ENCODE measurements around the gene C6orf136. TPM values are rescaled to one million over a fixed set of nuclear protein-coding genes. Genes with fewer than 3 reads are reported as not detected.

The C6orf136 gene
- total RNA-seq, 1 experiment from 2014 or later: 30.8 TPM

GRCh38 chr6:30651143-30651542, 4.2 kb downstream of the C6orf136 start:
- DNase-seq (ENCODE audit: low read depth, low spot score): no peak
- H3K9me3 ChIP-seq (ENCODE audit: control insufficient read depth, insufficient read depth, low read depth, low read length): no peaks in the 10 kb centered on the region
- no peak for ATAC-seq
- in situ Hi-C loops (cut with HindIII; ENCODE audit: low pct_unique_long_range_greater_than_20kb, low sequenced_read_pairs) (no loop called here), intact Hi-C loops (cut with micrococcal nuclease; ENCODE audit: unreplicated experiment) (no loop called here)
- CTCF ChIA-PET: no interaction called here
- TF ChIP-seq SIN3A (IDR thresholded peaks at IDR 0.05; ENCODE audit: borderline replicate concordance, insufficient read depth, low read depth, low read length): no peak
- TF ChIP-seq TCF7L2 (IDR thresholded peaks at IDR 0.05; ENCODE audit: low read depth, low read length): no peak
- TF ChIP-seq REST (IDR thresholded peaks at IDR 0.05; ENCODE audit: insufficient read depth in 1 of 2, low read depth in 2 of 2, low read length in 1 of 2): no peak
- no peak for TF ChIP-seq POLR2AphosphoS5 (IDR thresholded peaks at IDR 0.05; ENCODE audit: low read depth, low read length)
- TF ChIP-seq CTCF (IDR thresholded peaks at IDR 0.05): no peak
- no peak overlapping the region for H3K4me3 ChIP-seq (ENCODE audit: low read depth in 2 of 2, low read length in 2 of 2)
- peaks cover 11% of the 10 kb centered on the region for H3K4me1 ChIP-seq (ENCODE audit: control insufficient read depth, insufficient read depth, low read length)
- POLR2A ChIA-PET: no interaction called here
- TSS peak; percentile 54 for BruUV-seq (replicated peaks)
- no peak overlapping the region for H3K27ac ChIP-seq (ENCODE audit: low read length)
- H3K27me3 ChIP-seq (ENCODE audit: control insufficient read depth, insufficient read depth, low read length): no peaks in the 10 kb centered on the region
- peaks cover 3% of the 10 kb centered on the region; the same call in 1 of the 2 replicates for H3K36me3 ChIP-seq (ENCODE audit: control insufficient read depth, insufficient read depth, low read length)

- no peak for ATAC-seq
- intact Hi-C loops (cut with micrococcal nuclease; ENCODE audit: unreplicated experiment): no loop called here
- in situ Hi-C loops (cut with HindIII; ENCODE audit: low pct_unique_long_range_greater_than_20kb, low sequenced_read_pairs): no loop called here
- Histone ChIP-seq H3K9me3 (ENCODE audit: control insufficient read depth, insufficient read depth, low read depth, low read length) (no peaks in the 10 kb centered on the region), H3K4me3 (ENCODE audit: low read depth in 2 of 2, low read length in 2 of 2) (no peak overlapping the region), H3K27ac (ENCODE audit: low read length) (no peak overlapping the region), H3K27me3 (ENCODE audit: control insufficient read depth, insufficient read depth, low read length) (no peaks in the 10 kb centered on the region), H3K4me1 (ENCODE audit: control insufficient read depth, insufficient read depth, low read length) (no peaks in the 10 kb centered on the region), H3K36me3 (ENCODE audit: control insufficient read depth, insufficient read depth, low read length) (peaks cover 3% of the 10 kb centered on the region; the same call in 1 of the 2 replicates)
- TF ChIP-seq REST (IDR thresholded peaks at IDR 0.05; ENCODE audit: insufficient read depth in 1 of 2, low read depth in 2 of 2, low read length in 1 of 2) (no peak), TCF7L2 (IDR thresholded peaks at IDR 0.05; ENCODE audit: low read depth, low read length) (no peak), CTCF (IDR thresholded peaks at IDR 0.05) (no peak), SIN3A (IDR thresholded peaks at IDR 0.05; ENCODE audit: borderline replicate concordance, insufficient read depth, low read depth, low read length) (no peak), POLR2AphosphoS5 (IDR thresholded peaks at IDR 0.05; ENCODE audit: low read depth, low read length) (no peak)
- no peak for DNase-seq (ENCODE audit: low read depth, low spot score)
- POLR2A ChIA-PET: no interaction called here
- BruUV-seq (replicated peaks): no TSS peak
- CTCF ChIA-PET: no interaction called here
Measured at GRCh38 chr6:30654798-30655742, 8.1 kb downstream of the C6orf136 start.
